Stimulated activated CD8-positive, alpha-beta memory T cell treated with anti-CD3 and anti-CD28 coated beads, Interleukin-7, amount 100 ng/mL, for 4 hours (primary cell): ENCODE data around the gene LIMD2.

Source experiments
- DNase-seq, 2 donors: peaks; one replicate each; pipeline ENCODE4 v3.0.0-alpha.2; 2020; ENCODE audit warnings: low read depth in 2 of 2

Gene LIMD2

DNA sequence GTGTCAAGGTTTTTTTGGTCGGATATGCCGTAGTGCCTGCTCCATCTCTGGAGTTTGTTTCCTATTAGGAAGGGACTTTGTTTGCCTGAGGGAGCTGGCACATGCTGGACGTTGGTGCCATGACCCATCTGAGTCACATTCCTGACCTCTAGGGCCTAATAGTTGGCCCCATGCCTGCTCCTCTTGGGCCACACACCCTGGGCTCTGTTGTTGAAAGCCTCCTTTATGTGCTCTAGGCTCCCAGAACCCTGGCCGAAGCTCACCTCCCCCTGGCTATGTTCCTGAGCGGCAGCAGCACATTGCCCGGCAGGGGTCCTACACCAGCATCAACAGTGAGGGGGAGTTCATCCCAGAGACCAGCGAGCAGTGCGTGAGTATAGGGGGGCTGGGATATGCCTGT, 18.4 kb downstream of the LIMD2 start:
- no peak for DNase-seq

DNA sequence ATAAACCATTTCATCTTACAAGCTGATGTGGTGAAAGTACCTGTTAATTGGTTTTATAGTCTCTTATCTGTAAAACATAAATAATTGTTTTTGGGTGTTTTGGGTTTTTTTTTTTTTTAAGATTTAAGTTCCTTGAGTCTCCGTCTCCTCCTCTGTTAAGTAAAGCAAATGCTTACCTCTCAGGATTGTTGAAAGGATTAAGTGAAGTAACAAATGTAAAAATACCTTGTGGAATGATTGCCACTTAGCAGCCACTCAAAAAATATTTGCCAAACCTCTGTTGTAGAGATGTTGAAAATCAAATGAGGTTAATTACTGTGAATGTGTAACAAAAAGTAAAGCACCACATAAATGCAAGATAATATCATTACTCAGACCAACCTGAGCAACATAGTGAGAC, 19.2 kb downstream of the LIMD2 start:
- no peak for DNase-seq

- no peak for DNase-seq
Measured at GRCh38 chr17:63679214-63679613, 20.7 kb downstream of the LIMD2 start.

- no peak for DNase-seq
Measured at GRCh38 chr17:63676584-63676983, 23.3 kb downstream of the LIMD2 start.

DNA sequence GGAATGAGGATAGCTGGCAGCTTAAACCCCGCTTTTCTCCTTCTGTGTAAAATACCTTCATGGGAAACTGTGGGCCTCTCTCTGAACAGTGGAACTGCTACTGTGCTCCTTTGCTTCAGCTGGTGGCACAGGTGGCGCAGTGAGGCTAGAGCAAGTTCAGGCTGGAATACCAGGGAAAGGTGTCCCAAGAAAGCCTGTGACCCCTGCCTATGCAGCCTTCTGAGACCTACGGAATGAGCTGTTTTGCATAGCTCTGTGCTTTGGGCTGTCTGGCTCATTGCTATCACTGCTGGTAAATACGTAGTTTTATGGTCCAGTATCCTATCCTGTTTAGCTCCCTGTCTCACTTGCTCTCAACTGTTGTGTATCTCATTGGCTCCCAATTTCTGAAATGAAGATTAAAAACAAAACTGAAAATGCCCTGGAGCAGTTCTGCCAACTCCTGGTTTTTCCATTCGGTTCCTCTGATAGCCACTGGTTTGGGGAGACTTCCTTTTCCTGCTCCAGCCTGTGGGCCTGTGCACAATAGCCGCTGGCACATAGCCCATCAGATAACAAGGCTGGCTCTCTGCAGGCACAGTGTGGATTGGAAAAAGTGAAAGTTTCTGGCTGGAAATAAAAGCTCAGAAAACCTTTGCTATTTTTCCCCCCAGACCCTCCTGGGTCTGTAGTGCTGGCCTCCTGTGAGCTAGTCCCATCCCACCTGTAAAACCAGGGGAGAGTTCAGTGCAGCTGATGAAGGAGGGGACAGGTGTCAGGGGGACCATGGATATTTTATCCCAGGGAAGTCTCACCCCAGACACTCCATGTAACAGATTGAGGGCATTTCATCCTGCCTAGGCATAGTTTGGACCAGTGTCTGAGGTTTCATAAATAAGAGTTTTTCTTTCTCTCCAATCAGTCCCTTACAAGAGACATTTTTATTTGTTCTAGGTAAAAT, 24.0 kb downstream of the LIMD2 start:
- no peak for DNase-seq

DNA sequence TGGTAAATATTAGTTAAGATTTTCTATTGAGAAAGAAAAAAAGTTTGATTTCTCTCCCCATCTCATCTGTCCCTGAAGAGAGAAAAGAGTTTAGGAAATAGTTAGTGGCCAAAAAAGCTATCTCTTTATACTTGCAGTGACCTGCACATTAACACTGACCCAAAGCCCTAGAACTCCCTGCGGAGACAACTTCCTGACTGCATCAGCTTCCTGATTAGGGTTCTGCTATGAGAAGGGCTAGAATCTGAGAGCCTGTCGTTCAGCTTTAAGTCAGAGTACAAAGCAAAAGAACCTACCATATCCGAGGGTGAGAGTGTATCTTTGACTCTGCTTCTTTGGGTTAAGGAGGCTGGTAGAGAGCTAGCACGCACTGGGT, 24.7 kb downstream of the LIMD2 start:
- DNase-seq, result no peak

DNA sequence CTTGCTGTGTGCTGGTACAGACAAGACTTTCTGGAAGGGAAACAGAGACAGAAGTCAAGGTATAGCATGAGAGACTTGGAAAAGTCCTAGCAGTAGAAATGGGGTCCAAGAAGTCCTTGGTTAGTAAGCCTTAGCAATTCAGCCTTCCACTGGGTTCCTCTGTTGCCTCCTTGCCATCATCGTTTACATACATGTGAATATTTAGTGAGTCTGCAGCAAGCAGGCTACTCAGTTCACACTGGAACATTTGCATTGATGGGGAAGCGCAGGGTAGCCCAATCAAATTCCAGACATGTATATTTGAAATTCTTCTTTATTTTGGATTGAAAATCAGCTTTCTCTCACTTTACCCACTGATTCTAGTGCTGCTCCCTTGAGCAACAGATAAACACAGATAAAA, 27.1 kb downstream of the LIMD2 start:
- no peak for DNase-seq

DNA sequence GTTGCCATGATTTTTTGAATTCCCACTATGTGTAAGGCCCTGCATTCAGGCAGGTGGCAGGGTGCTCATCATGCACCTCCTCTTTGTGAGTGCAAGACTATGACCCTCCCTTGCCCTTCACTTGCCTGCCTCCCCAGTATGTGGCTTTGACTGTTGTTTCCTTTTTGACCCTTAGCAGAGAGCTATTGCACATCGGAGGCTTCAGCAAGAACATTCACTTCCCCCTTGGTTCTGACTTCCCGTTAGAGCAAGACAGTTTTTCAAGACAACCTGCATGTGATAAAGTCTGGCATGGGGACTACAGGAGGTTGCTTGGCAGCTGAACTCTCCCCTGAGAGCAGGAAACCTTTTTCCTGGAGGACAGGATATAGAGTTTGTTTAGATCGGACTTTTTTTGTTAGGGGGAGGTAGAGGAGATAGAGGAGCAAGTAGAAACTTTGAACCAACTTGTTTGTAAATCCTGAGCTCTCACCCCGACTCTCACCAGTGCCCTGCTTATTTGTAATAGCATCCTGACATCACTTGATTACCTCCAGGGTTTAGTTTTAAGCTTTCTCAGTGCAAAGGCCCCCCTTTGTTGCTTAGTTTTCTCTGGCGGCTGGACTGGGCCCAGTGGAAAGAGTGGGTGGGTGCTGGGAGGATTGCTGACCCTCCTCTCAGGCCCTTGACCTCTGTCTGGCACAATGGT, 34.3 kb downstream of the LIMD2 start:
- DNase-seq, result no peak

DNA sequence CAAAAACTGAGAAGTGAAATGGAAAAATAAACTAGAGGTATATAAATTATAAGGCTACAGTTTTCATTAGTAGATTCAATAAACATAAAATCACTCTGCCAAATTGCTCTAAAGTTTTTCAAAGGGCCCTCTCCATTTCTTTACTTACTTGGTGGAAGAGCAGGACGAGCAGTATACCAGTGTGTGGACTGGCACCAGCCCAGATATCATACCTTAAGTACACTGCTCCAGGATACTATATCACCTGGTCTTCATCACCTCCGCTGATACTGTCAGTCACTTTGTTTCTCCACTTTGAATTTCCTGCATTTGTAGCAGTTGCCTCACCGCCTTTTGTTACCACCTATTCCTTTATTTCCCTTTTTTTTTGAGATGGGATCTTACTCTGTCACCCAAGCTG, 40.1 kb downstream of the LIMD2 start:
- no peak for DNase-seq

DNA sequence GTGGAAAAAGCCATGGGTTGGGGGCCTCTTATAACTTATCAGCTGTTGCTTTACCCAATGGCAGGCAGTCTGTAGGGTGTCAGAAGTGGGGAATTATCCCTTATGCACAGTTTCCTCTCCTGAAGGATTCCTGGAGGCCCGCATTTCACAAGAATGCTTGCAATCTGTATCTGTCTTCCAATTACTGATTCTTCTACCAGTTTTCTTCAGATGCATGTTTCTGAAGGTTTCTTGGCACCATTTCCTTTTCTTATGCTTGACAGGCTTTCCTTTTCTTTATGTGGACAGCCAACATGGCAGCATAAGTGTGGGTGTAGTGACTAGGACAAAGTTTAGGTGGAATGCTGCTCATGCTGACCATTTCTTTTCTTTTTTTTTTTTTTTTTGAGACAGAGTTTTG, 41.6 kb downstream of the LIMD2 start:
- no peak for DNase-seq

GRCh38 chr17:63657786-63658185, 42.1 kb downstream of the LIMD2 start:
- DNase-seq, result no peak

GRCh38 chr17:63653050-63653449, 46.9 kb downstream of the LIMD2 start:
- no peak for DNase-seq

DNA sequence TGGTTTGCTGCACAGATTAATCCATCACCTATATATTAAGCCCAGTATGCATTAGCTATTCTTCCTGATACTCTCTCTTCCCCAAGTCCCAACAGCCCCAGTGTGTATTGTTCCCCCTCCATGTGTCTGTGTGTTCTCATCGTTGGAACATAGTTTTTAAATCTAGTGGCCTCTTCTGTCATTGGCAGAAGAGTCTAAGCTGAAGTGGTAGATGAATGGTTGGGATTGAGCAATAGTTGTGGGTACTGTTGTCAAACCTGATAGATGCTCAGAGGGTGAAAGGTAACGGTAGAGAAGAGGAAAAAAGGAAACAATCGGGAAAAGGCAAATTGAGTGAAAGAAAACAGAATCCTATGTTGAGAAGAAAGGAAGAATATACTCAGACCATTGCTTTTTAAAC, 47.8 kb downstream of the LIMD2 start:
- DNase-seq, result no peak

DNA sequence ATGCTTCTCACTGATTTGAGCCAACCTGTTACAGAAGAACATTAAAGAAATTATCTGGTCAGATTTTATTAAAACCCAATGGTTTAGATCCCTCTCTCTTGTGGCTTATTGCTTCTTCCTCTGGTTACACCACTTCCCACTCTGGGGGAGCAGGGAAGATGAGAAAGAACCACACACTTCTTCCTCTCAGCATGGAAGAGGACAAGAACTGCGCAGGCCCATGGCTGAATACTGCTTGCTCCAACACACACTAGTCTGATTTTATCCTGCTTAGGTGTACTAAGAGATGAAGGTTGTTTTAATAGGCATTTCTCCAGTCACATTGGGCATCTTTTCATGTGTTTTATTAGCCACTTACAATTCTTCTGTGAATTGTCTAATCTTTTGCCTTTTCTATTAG, 50.1 kb downstream of the LIMD2 start:
- no peak for DNase-seq

DNA sequence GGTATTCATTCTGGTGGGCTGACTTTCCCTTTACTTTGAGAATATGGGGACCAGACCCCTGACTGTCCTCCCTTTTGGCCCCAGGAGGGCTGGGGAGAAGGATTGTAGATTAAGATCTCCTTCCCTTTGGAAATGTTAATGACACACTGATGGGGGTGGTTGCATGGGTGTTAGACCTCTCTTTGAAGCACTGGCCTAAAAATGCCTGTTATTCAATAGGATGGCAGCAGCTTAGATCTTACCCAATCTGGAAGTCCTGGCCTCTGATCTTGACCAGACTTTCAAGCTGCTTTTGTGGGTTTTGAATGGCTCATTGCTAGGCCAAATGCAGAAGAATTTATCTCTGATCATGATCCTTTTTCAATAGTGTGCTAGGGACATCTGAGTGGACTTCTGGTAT, 52.0 kb downstream of the LIMD2 start:
- no peak for DNase-seq

- no peak for DNase-seq
Measured at GRCh38 chr17:63647065-63647725, 52.7 kb downstream of the LIMD2 start.

- DNase-seq, result no peak
Measured at GRCh38 chr17:63646488-63646806, 53.5 kb downstream of the LIMD2 start.
